H1 (cell line): ENCODE data around the gene PAX7. TPM values are rescaled to one million over a fixed set of nuclear protein-coding genes. Genes with fewer than 3 reads are reported as not detected.
A peak's percentile ranks its signal among the peaks of the same experiment; 100 is the strongest.

Experiments used
- CTCF ChIA-PET: fragments of 300-600 bp; sonication (Branson Sonifier 250); formaldehyde crosslinking; loops from one replicate; lab custom pipeline; 2021; ENCODE audit not compliant: partially characterized antibody; lab: Charles Lee
- POLR2A ChIA-PET: fragments of 300-600 bp; sonication (Branson Sonifier 250); formaldehyde crosslinking; loops from one replicate; lab custom pipeline; 2021; ENCODE audit warnings: inconsistent platforms; ENCODE audit not compliant: partially characterized antibody; lab: Charles Lee
- DNase-seq, 2 experiments: peaks; one replicate each; pipeline versions ENCODE4 v3.0.0 to v3.0.0-alpha.2; 2010 to 2022; ENCODE audit warnings: low spot score in 2 of 2, low read depth in 1 of 2, mixed read lengths in 1 of 2
- FAIRE-seq: peaks from 2 replicates; lab custom pipeline; 2011; peaks lifted over from hg19 to GRCh38; lab: Jason Lieb, UNC
- H2AFZ ChIP-seq: 2 replicates; pipeline ENCODE4 v1.8.1; 2012; ENCODE audit warnings: low read length, inconsistent platforms
- H2AK5ac ChIP-seq: 2 replicates; pipeline ENCODE4 v1.6.1; 2013; ENCODE audit warnings: low read depth, low read length
- H2BK120ac ChIP-seq: replicated peaks from 2 replicates; pipeline ENCODE3; 2013; ENCODE audit warnings: low read depth, low read length, inconsistent platforms
- H2BK12ac ChIP-seq: 2 replicates; pipeline ENCODE4 v1.6.1; 2013; ENCODE audit warnings: low read depth, low read length
- H2BK15ac ChIP-seq: 2 replicates; pipeline ENCODE4 v1.6.1; 2013; ENCODE audit warnings: low read length
- H2BK20ac ChIP-seq: 2 replicates; pipeline ENCODE4 v1.6.1; 2013; ENCODE audit warnings: low read length
- H2BK5ac ChIP-seq: 2 replicates; pipeline ENCODE4 v1.6.1; 2013; ENCODE audit warnings: low read depth, low read length
- H3K14ac ChIP-seq: 2 replicates; pipeline ENCODE4 v1.6.1; 2013; ENCODE audit warnings: inconsistent platforms; ENCODE audit not compliant: insufficient read length
- H3K18ac ChIP-seq: 2 replicates; pipeline ENCODE4 v1.6.1; 2013; ENCODE audit warnings: low read length; ENCODE audit errors: extremely low read depth
- H3K23ac ChIP-seq: 2 replicates; pipeline ENCODE4 v1.6.1; 2013; ENCODE audit warnings: inconsistent platforms; ENCODE audit not compliant: insufficient read length
- H3K23me2 ChIP-seq: 2 replicates; pipeline ENCODE4 v1.6.1; 2013; ENCODE audit warnings: low read depth, low read length
- H3K27ac ChIP-seq: 2 replicates; pipeline ENCODE4 v1.6.1; 2011; ENCODE audit warnings: low read depth, low read length, inconsistent platforms
- H3K27me3 ChIP-seq, 4 experiments: replicated peaks in 1 of 4; 1 replicate in 1 of 4; 2 replicates in 3 of 4; pipeline versions ENCODE4 v1.6.1 to v1.8.1; 2011 to 2013; ENCODE audit warnings: low read length in 3 of 4, mild to moderate bottlenecking in 3 of 4, inconsistent platforms in 2 of 4, mixed read lengths in 2 of 4, moderate library complexity in 1 of 4; ENCODE audit not compliant: control insufficient read depth in 3 of 4, insufficient read depth in 3 of 4; ENCODE audit errors: extremely low read depth in 1 of 4
- H3K36me3 ChIP-seq, 4 experiments: 2 replicates each; pipeline versions ENCODE4 v1.6.1 to v1.8.1; 2011 to 2013; ENCODE audit warnings: mild to moderate bottlenecking in 4 of 4, low read length in 3 of 4, moderate library complexity in 2 of 4, control low read depth in 1 of 4, inconsistent platforms in 1 of 4; ENCODE audit not compliant: insufficient read depth in 4 of 4, control insufficient read depth in 2 of 4
- H3K4ac ChIP-seq: replicated peaks from 2 replicates; pipeline ENCODE3; 2013; ENCODE audit warnings: low read length, low read depth, mixed read lengths, inconsistent platforms; ENCODE audit not compliant: insufficient read length
- H3K4me1 ChIP-seq, 4 experiments: replicated peaks in 1 of 4; 1 replicate in 1 of 4; 2 replicates in 3 of 4; pipeline versions ENCODE4 v1.6.1 to v1.8.1; 2011 to 2013; ENCODE audit warnings: low read length in 3 of 4, inconsistent platforms in 2 of 4, mixed read lengths in 1 of 4; ENCODE audit not compliant: insufficient read depth in 4 of 4, control insufficient read depth in 3 of 4
- H3K4me2 ChIP-seq, 2 experiments: 2 replicates each; pipeline versions ENCODE4 v1.6.1 to v1.8.1; 2011 to 2013; ENCODE audit warnings: low read depth in 2 of 2, low read length in 2 of 2, control low read depth in 1 of 2, inconsistent platforms in 1 of 2, mild to moderate bottlenecking in 1 of 2; ENCODE audit not compliant: insufficient read depth in 1 of 2
- H3K4me3 ChIP-seq, 4 experiments: fragments of 200-600, 300-600 bp in 1 of 4; sonication (generic), shearing (Covaris generic), sonication (Bioruptor Twin) in 1 of 4; 2 replicates each; pipeline versions ENCODE4 v1.5.1 to v1.8.1; 2011 to 2016; ENCODE audit warnings: low read length in 4 of 4, low read depth in 3 of 4, control low read depth in 2 of 4, inconsistent platforms in 2 of 4, mild to moderate bottlenecking in 2 of 4, mixed read lengths in 1 of 4, moderate library complexity in 1 of 4; ENCODE audit not compliant: insufficient read depth in 2 of 4; ENCODE audit errors: extremely low read depth in 1 of 4
- H3K56ac ChIP-seq: replicated peaks from 2 replicates; pipeline ENCODE3; 2013; ENCODE audit warnings: low read depth, mild to moderate bottlenecking, mixed read lengths, low read length, inconsistent platforms; ENCODE audit not compliant: insufficient read length
- H3K79me1 ChIP-seq: 2 replicates; pipeline ENCODE4 v1.6.1; 2013; ENCODE audit warnings: low read depth, low read length, control low read depth
- H3K79me2 ChIP-seq, 2 experiments: 2 replicates each; pipeline versions ENCODE4 v1.6.1 to v1.8.1; 2012 to 2013; ENCODE audit warnings: low read length in 2 of 2, mild to moderate bottlenecking in 2 of 2, inconsistent platforms in 1 of 2; ENCODE audit not compliant: insufficient read depth in 2 of 2, control insufficient read depth in 1 of 2
- H3K9ac ChIP-seq, 4 experiments: replicated peaks in 1 of 4; 1 replicate in 1 of 4; 2 replicates in 3 of 4; pipeline versions ENCODE4 v1.6.1 to v1.8.1; 2011 to 2013; ENCODE audit warnings: low read depth in 3 of 4, low read length in 3 of 4, control low read depth in 2 of 4, mild to moderate bottlenecking in 2 of 4, moderate library complexity in 2 of 4, inconsistent platforms in 1 of 4; ENCODE audit errors: extremely low read depth in 1 of 4
- H3K9me3 ChIP-seq, 2 experiments: 2 replicates each; pipeline versions ENCODE4 v1.6.1 to v1.8.1; 2012 to 2013; ENCODE audit warnings: mild to moderate bottlenecking in 2 of 2, moderate library complexity in 2 of 2, control low read depth in 1 of 2, inconsistent platforms in 1 of 2, low read depth in 1 of 2, low read length in 1 of 2, mixed read lengths in 1 of 2; ENCODE audit not compliant: insufficient read depth in 2 of 2
- H4K20me1 ChIP-seq, 2 experiments: replicated peaks in 1 of 2; 2 replicates each; pipeline versions ENCODE3 to v1.8.1; 2011 to 2013; ENCODE audit warnings: inconsistent platforms in 2 of 2, low read length in 2 of 2, mild to moderate bottlenecking in 1 of 2; ENCODE audit not compliant: insufficient read depth in 2 of 2, control insufficient read depth in 1 of 2
- H4K5ac ChIP-seq: 2 replicates; pipeline ENCODE4 v1.6.1; 2013; ENCODE audit warnings: low read length, low read depth, mixed read lengths, inconsistent platforms; ENCODE audit not compliant: insufficient read length
- H4K8ac ChIP-seq: 2 replicates; pipeline ENCODE4 v1.8.0; 2013; ENCODE audit warnings: mild to moderate bottlenecking, moderate library complexity, low read length, inconsistent platforms; ENCODE audit not compliant: insufficient read depth; ENCODE audit errors: extremely low read depth
- H4K91ac ChIP-seq: replicated peaks from 2 replicates; pipeline ENCODE3; 2013; ENCODE audit warnings: low read length, mixed read lengths, inconsistent platforms; ENCODE audit not compliant: insufficient read length
- KDM1A ChIP-seq: fragments of 200-600, 300-600 bp; sonication (generic); IDR thresholded peaks from 2 replicates; pipeline ENCODE4 v1.7.1; 2016; ENCODE audit warnings: mild to moderate bottlenecking, low read length, borderline replicate concordance
- MAFK ChIP-seq: IDR thresholded peaks from 2 replicates; pipeline ENCODE4 v1.6.1; 2012; ENCODE audit warnings: low read depth, mild to moderate bottlenecking, improper control_type of control experiment, low read length
- SIRT6 ChIP-seq: IDR thresholded peaks from one replicate; pipeline ENCODE4 v1.7.1; 2012; ENCODE audit warnings: low read length, inconsistent platforms
- TBP ChIP-seq: IDR thresholded peaks from 2 replicates; pipeline ENCODE4 v1.6.1; 2011; ENCODE audit warnings: low read depth, low read length, improper control_type of control experiment
- WGBS, 2 experiments: shearing (Covaris generic) in 1 of 2; methylation state at CpG; one replicate each; pipeline versions ENCODE4 v1.1.6 to v1.1.7; 2013 to 2015; ENCODE audit warnings: low lambda C conversion rate in 2 of 2, mixed read lengths in 2 of 2, inconsistent platforms in 1 of 2, low coverage in 1 of 2, missing lambda C conversion rate in 1 of 2; ENCODE audit not compliant: insufficient replicate concordance in 2 of 2, insufficient coverage in 1 of 2, insufficient read length in 1 of 2; ENCODE audit errors: extremely low coverage in 1 of 2, missing lambda C conversion rate in 1 of 2; 5-methylcytosine and 5-hydroxymethylcytosine counted together
- polyA plus RNA-seq, 7 experiments: library from polyadenylated mRNA; depleted of rRNA in 3 of 7; stranded (reverse) in 5 of 7; unstranded in 2 of 7; fragments of >200 nt in 5 of 7; fragments of 200-250 nt in 2 of 7; gene quantifications; 1 replicate in 5 of 7; 2 replicates in 1 of 7; 4 replicates in 1 of 7; pipeline versions ENCODE4 v1.2.1 to v1.2.3, GENCODE V29; 2011 to 2013; ENCODE audit warnings: missing spikeins in 2 of 7, mixed read lengths in 2 of 7
- total RNA-seq: library from RNA; stranded (reverse); fragmentation: NEBNext Ultra II Directional; extraction: Animal tissue kit (Norgen Biotek cat#: 25700); gene quantifications from 2 replicates; pipeline ENCODE4 v1.2.1, GENCODE V29; 2021

Gene PAX7
- total and polyA plus RNA-seq, 2 of the 8 experiments (the other 6 are each of a cell fraction or from before 2014, with no cell fraction given) = not detected

DNA sequence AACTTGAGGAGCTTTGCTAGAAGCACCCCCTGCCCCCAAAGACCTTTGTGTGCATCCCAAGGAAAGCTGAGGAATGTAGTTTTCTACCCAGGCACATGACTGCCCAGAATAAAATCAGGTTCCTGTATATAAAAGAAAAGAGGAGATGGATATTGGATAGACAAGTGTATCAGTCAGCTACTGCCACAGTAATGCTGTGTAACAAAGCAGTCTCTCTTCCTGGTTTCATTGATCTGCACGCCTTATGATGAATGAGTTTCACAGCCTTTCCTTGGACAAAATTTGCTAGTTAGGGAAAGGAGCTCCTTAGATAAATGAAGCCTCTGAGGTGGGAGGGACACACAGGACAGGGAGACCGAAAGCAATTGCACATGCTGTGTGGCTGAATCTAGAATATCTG is 120.0 kb downstream of the PAX7 start:
- H3K9me3 ChIP-seq = peaks cover 4 to 7% of the 10 kb centered on the region in 2 experiments; a peak in 1 of 4 replicates

More for the DNA sequence above, 120.0 kb downstream of the PAX7 start:
- Histone ChIP-seq H3K4me3 (no peak overlapping the region), H2BK15ac (no peak overlapping the region), H3K23me2 (no peaks in the 10 kb centered on the region), H3K27ac (no peak overlapping the region), H3K4me2 (no peak overlapping the region), H2AFZ (no peak overlapping the region), H2BK20ac (no peak overlapping the region), H3K79me2 (no peaks in the 10 kb centered on the region), H3K56ac (no peak overlapping the region), H3K9ac (no peak overlapping the region), H4K8ac (no peak overlapping the region), H3K23ac (no peak overlapping the region), H3K18ac (no peak overlapping the region), H3K14ac (no peak overlapping the region), H3K4me1 (no peaks in the 10 kb centered on the region), H2BK12ac (no peak overlapping the region), H4K20me1 (no peaks in the 10 kb centered on the region), H2AK5ac (no peak overlapping the region), H2BK120ac (no peak overlapping the region), H3K27me3 (peaks cover 0 to 17% (median 3%) of the 10 kb centered on the region in 4 experiments; a peak in 5 of 7 replicates), H3K36me3 (no peaks in the 10 kb centered on the region), H3K4ac (no peak overlapping the region), H4K91ac (no peak overlapping the region), H3K79me1 (no peaks in the 10 kb centered on the region), H2BK5ac (no peak overlapping the region), H4K5ac (no peak overlapping the region)
- DNase-seq (no peak), FAIRE-seq (no peak)
- no peak for TF ChIP-seq TBP
- TF ChIP-seq MAFK = no peak
- TF ChIP-seq KDM1A = peak; percentile 60; the same call in 1 of the 2 replicates
- no peak for TF ChIP-seq SIRT6
- CTCF ChIA-PET = interaction anchor here (0.7 to 3.7 kb wide), 6 partner anchors 8 to 153 kb away, joined by 3 to 20 read pairs (median 5); no protein-coding TSS in a partner anchor
- POLR2A ChIA-PET = interaction anchor here (0.9 to 1.1 kb wide), 2 partner anchors 10 to 13 kb away, joined by 3 to 4 read pairs; no protein-coding TSS in a partner anchor
- 85% methylated on average over 2 of the region's 2 CpGs; no CpG with 5 or more reads in 1 of the 2 experiments for WGBS, 2 experiments
